Heart left ventricle (tissue), 16 donors: ENCODE results near the gene GYPC. TPM values are rescaled to one million over a fixed set of nuclear protein-coding genes. Genes with fewer than 3 reads are reported as not detected.
A peak's percentile ranks its signal among the peaks of the same experiment; 100 is the strongest.
"Not testable (repeated sequence)": the region's sequence is repeated elsewhere in the genome, so short reads cannot be mapped to it uniquely, and the experiment has no call there.

ENCODE experiments used
- ATAC-seq, 4 donors: fragments of 200-7000 bp; cut with Tn5 transposase; one replicate each; pipeline ENCODE4 v1.9.1; 2020 to 2022; ENCODE audit warnings: moderate library complexity in 4 of 4, mild to moderate bottlenecking in 3 of 4, moderate number of reproducible peaks in 1 of 4
- DNase-seq, 5 donors: peaks; one replicate each; pipeline ENCODE4 v3.0.0-alpha.2; 2020
- H3K27ac ChIP-seq, 12 donors: fragments of 200-600 bp; sonication (generic) in 4 of 12; one replicate each; pipeline versions ENCODE4 v1.5.0 to v1.8.0; 2016 to 2022; ENCODE audit warnings: mild to moderate bottlenecking in 2 of 12
- H3K27me3 ChIP-seq, 9 donors: fragments of 200-600 bp; sonication (generic) in 2 of 9; one replicate each; pipeline versions ENCODE4 v1.5.1 to v1.8.0; 2016 to 2022; ENCODE audit warnings: mild to moderate bottlenecking in 3 of 9
- H3K36me3 ChIP-seq, 9 donors: fragments of 200-600 bp; sonication (generic) in 2 of 9; one replicate each; pipeline versions ENCODE4 v1.5.0 to v1.8.0; 2018 to 2022; ENCODE audit warnings: mild to moderate bottlenecking in 2 of 9
- H3K4me1 ChIP-seq, 12 donors: fragments of 200-600 bp; sonication (generic) in 4 of 12; one replicate each; pipeline versions ENCODE4 v1.5.0 to v1.8.0; 2016 to 2022; ENCODE audit warnings: mild to moderate bottlenecking in 3 of 12
- H3K4me3 ChIP-seq, 12 donors: fragments of 200-600 bp; sonication (generic) in 4 of 12; one replicate each; pipeline versions ENCODE4 v1.5.0 to v1.8.0; 2017 to 2022; ENCODE audit warnings: mild to moderate bottlenecking in 9 of 12, moderate library complexity in 4 of 12
- H3K9me3 ChIP-seq, 12 donors: fragments of 200-600 bp; sonication (generic) in 4 of 12; one replicate each; pipeline versions ENCODE4 v1.5.0 to v1.8.0; 2016 to 2022; ENCODE audit warnings: mild to moderate bottlenecking in 1 of 12
- POLR2A ChIP-seq, 2 donors: fragments of 450-650 bp; IDR thresholded peaks; one replicate each; pipeline ENCODE4 v1.6.1; 2017; ENCODE audit warnings: antibody characterized with exemption in 2 of 2, mild to moderate bottlenecking in 2 of 2, moderate library complexity in 2 of 2
- WGBS, 4 donors: extraction: QIAGEN DNeasy Blood & Tissue Kit in 2 of 4; methylation state at CpG; one replicate each; pipeline versions ENCODE4 v1.1.5 to v1.1.7; 2013 to 2018; 5-methylcytosine and 5-hydroxymethylcytosine counted together
- intact Hi-C, 10 donors: fragments of 100-400 bp; cut with DNase I; formaldehyde crosslinking; loops; one replicate each; pipeline versions ENCODE4 v1.11.1 to v1.14.2; 2022
- polyA plus RNA-seq, 2 donors: library from polyadenylated mRNA; stranded (reverse); fragments of 200-250 nt; gene quantifications; one replicate each; pipeline ENCODE4 v1.2.3, GENCODE V29; 2013
- total RNA-seq, 9 donors: library from RNA; depleted of rRNA in 2 of 9; stranded (reverse); fragments of >200 nt in 2 of 9; fragmentation: NEBNext Ultra II Directional in 3 of 9; extraction: Animal tissue kit (Norgen Biotek cat#: 25700) in 3 of 9; gene quantifications; one replicate each; pipeline versions ENCODE4 v1.1.0 to v1.2.4, GENCODE V29; 2016 to 2023
- TF ChIP-seq, protein P1 (sequence below), 12 donors: fragments of 200-600 bp; sonication (generic) in 4 of 12; IDR thresholded peaks; one replicate each; pipeline versions ENCODE4 v1.5.0 to v1.8.0; 2018 to 2022; ENCODE audit warnings: antibody characterized with exemption in 12 of 12, mild to moderate bottlenecking in 5 of 12
- donor health status: ischemic (EF 13 %, LVEDD 7.1; RV severe dilation, severe dysfunction).
- donor health status: healthy with polysubstance abuse.
- donor health status: DM: no; HTN: yes; CAD: no.
- donor health status: DM: no; HTN: no; CAD: no.
- donor health status: ischemic (EF 25% LVEDD 6.9; RV normal size, moderate dysfunction).
- donor health status: ischemic (EF 25% LVEDD 5.7; RV mildly dilated, moderate dysfunction).
- donor health status: healthy.
- donor health status: DM: yes; HTN: yes; CAD: no.
- donor health status: ischemic (EF 35%, LVEDD 5.7; RV mildly dilated, moderate dysfunction).
- donor health status: nonischemic (EF 11% LVEDD 7.7; RV severe dilation, severe dysfunction).
- donor health status: DM: yes; HTN: yes; CAD: no.
- donor health status: PGD.
- donor health status: ischemic (EF 29% LVEDD 5.4; RV normal size, mild dysfunction).
- donor health status: nonischemic (EF 23%, LVEDD 6.1; RV moderate dilation, normal function).

GYPC gene
- total and polyA plus RNA-seq, 11 donors = 108 to 369 (median 131) TPM

DNA sequence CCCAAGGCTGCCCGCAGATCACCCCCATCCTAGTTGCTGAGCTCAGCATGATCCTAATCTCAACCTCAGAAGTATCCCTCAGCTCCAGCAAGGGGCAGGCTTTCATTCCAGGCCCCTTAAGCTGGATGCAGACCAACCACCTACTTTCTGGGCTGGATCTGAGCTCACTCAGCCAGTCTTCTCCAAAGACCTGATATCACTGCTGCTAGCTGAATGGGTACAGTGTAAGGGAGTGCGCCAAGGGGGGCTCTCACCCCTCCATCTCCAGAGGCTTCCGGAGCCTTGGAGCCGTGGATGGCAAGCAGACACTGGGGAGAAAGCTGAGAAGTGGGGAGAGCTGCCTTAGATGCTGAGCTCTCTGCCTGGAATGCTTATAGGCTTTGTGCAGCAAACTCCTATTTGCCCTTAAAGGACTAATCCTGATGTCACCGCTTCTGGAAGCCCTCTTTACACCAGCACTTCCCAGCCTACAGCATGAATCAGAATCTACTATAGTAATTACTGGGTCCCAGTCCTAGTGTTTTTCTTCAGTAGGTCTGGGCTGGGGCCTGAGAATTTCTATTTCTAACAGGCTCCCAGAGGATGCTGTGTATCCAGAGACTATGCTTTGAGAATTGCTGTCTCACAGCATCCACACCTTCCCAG lies 31.0 kb downstream of the GYPC start:
- no peaks in the 10 kb centered on the region for H3K27me3 ChIP-seq
- DNase-seq (no peak), ATAC-seq (peak in 1 of 4 donors; percentile 19)
- intact Hi-C loops = no loop called here
- H3K27ac ChIP-seq = peak overlapping the region in 8 of 12 donors; percentile 0 to 68 (median 32)
- H3K9me3 ChIP-seq = peaks cover 0 to 4% (median 0%) of the 10 kb centered on the region in 12 donors
- WGBS, 4 donors = 89 to 94% (median 90%) methylated on average over 3 to 5 of the region's 5 CpGs
- H3K36me3 ChIP-seq = peaks cover 0 to 43% (median 12%) of the 10 kb centered on the region in 9 donors
- H3K4me1 ChIP-seq = peaks cover 0 to 46% (median 15%) of the 10 kb centered on the region in 12 donors
- TF ChIP-seq, protein P1, sequence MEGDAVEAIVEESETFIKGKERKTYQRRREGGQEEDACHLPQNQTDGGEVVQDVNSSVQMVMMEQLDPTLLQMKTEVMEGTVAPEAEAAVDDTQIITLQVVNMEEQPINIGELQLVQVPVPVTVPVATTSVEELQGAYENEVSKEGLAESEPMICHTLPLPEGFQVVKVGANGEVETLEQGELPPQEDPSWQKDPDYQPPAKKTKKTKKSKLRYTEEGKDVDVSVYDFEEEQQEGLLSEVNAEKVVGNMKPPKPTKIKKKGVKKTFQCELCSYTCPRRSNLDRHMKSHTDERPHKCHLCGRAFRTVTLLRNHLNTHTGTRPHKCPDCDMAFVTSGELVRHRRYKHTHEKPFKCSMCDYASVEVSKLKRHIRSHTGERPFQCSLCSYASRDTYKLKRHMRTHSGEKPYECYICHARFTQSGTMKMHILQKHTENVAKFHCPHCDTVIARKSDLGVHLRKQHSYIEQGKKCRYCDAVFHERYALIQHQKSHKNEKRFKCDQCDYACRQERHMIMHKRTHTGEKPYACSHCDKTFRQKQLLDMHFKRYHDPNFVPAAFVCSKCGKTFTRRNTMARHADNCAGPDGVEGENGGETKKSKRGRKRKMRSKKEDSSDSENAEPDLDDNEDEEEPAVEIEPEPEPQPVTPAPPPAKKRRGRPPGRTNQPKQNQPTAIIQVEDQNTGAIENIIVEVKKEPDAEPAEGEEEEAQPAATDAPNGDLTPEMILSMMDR (IDR thresholded peaks at IDR 0.05) = no peak
- no peak for TF ChIP-seq POLR2A (IDR thresholded peaks at IDR 0.05)
- no peak overlapping the region for H3K4me3 ChIP-seq

DNA sequence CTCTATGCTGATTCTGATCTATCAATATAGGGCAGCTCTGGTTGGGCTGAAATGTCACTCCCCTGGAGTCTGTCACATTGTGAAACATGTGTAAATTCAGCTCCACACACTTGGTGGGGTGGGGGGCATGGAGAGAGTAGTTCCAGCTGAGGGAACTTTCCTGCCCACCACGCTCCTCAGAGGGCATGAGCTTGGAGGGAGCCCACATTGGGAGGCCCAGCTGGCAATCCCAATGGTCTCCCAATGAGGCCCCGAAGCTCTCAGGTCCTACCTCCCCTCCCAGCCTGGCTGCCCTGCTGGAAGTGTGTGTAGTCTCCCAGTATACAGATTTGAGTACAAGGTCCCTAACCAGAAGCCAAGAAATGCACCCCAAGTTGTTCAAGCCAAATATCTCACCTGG lies 31.5 kb downstream of the GYPC start:
- WGBS, 4 donors = 92 to 100% (median 94%) methylated on average over 2 of the region's 2 CpGs
- H3K27me3 ChIP-seq = no peaks in the 10 kb centered on the region
- H3K9me3 ChIP-seq = peaks cover 0 to 4% (median 0%) of the 10 kb centered on the region in 12 donors
- peaks cover 0 to 46% (median 18%) of the 10 kb centered on the region in 12 donors for H3K4me1 ChIP-seq
- intact Hi-C loops = no loop called here
- no peak overlapping the region for H3K4me3 ChIP-seq
- ATAC-seq (no peak), DNase-seq (no peak)
- H3K27ac ChIP-seq = peak overlapping the region in 9 of 12 donors; percentile 0 to 71 (median 27)
- TF ChIP-seq POLR2A (IDR thresholded peaks at IDR 0.05) = no peak
- TF ChIP-seq, protein P1 (IDR thresholded peaks at IDR 0.05) = no peak
- peaks cover 0 to 38% (median 11%) of the 10 kb centered on the region in 9 donors for H3K36me3 ChIP-seq

DNA sequence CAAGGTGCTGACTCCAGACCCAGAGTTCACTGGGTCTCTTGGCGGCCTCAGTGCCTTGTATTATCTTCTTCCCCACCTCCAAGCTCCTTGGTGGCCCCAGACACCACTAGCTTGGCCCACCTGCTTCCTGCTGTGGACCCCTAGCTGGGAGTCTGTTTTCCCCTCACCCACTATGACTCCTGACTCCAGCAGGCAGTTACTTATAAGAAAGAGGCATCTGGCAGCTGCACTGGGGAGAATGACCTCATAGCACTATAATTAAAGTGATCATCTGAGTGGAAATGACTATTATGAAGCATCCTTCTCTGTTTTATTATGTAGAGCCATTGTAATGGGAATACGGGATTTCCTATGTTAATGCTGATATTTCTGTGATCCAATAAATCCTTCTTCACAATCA lies 32.6 kb downstream of the GYPC start:
- H3K4me1 ChIP-seq = peaks cover 0 to 49% (median 21%) of the 10 kb centered on the region in 12 donors
- ATAC-seq = peak in 3 of 4 donors; percentile 57 to 78 (median 77)

DNA sequence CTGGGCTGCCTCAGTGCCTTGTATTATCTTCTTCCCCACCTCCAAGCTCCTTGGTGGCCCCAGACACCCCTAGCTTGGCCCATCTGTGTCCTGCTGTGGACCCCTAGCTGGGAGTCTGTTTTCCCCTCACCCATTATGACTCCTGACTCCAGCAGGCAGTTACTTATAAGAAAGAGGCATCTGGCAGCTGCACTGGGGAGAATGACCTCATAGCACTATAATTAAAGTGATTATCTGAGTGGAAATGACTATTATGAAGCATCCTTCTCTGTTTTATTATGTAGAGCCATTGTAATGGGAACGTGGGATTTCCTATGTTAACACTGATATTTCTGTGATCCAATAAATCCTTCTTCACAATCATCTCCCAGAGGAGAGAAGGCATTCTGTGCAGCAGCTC lies 36.3 kb downstream of the GYPC start:
- Histone ChIP-seq H3K27ac (peak overlapping the region in 8 of 12 donors; percentile 17 to 67 (median 42)), H3K4me1 (peaks cover 0 to 53% (median 21%) of the 10 kb centered on the region in 12 donors), H3K36me3 (peaks cover 0 to 56% (median 37%) of the 10 kb centered on the region in 9 donors)
- H3K27me3 ChIP-seq, H3K4me3 ChIP-seq, DNase-seq, H3K9me3 ChIP-seq, intact Hi-C loops: not testable (repeated sequence)
- 6 to 21% (median 15%) methylated on average over 1 of the region's 1 CpG for WGBS, 4 donors
- ATAC-seq = peak in 3 of 4 donors; percentile 16 to 68 (median 53)

More for the DNA sequence above, 32.6 kb downstream of the GYPC start:
- DNase-seq, H3K9me3 ChIP-seq, H3K4me3 ChIP-seq, H3K27me3 ChIP-seq, intact Hi-C loops: not testable (repeated sequence)
- Histone ChIP-seq H3K27ac (peak overlapping the region in 10 of 12 donors; percentile 50 to 72 (median 65)), H3K36me3 (peaks cover 0 to 38% (median 7%) of the 10 kb centered on the region in 9 donors)
- 33 to 46% (median 38%) methylated on average over 2 of the region's 2 CpGs for WGBS, 4 donors

DNA sequence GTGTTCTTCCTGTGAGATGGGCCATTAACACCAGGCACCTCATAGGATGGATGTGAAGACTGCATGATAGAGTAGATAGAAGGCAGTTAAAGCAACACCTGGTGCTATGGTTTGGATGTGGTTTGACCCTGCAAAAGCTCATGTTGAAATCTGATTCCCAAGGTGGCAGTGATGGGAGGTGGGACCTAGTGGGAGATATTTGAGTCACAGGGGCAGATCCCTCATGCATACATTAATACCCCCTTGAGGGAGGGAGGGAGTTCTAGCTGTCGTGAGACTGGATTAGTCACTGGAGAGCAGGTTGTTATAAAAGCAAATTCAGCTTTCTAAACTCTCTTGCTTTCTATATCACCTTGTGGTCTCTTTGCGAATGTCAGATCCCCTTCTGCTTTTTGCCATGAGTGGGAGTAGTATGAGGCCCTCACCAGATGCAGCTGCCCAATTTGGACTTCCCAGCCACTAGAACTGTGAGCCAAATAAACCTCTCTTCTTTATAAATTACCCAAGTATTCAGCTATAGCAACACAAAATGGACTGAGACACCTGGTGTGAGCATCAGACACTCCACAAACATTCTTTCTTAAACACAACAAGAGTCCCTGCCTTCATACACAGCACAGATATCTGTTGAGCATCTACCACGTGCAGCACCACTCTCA lies 37.1 kb downstream of the GYPC start:
- ATAC-seq, intact Hi-C loops, H3K27me3 ChIP-seq, DNase-seq, H3K4me3 ChIP-seq, H3K9me3 ChIP-seq: not testable (repeated sequence)
- peaks cover 0 to 48% (median 19%) of the 10 kb centered on the region in 12 donors for H3K4me1 ChIP-seq
- 79 to 100% (median 93%) methylated on average over 2 to 3 of the region's 3 CpGs for WGBS, 4 donors
- peaks cover 0 to 65% (median 45%) of the 10 kb centered on the region in 9 donors for H3K36me3 ChIP-seq
- peak overlapping the region in 2 of 12 donors; percentile 17 to 67 for H3K27ac ChIP-seq
